Esophagus squamous epithelium (tissue), 4 donors: Measurements from ENCODE around the gene SLIT1.

Experiments
- POLR2A ChIP-seq, 4 donors: fragments of 450-650 bp; IDR thresholded peaks; one replicate each; pipeline ENCODE4 v1.6.1; 2017; ENCODE audit warnings: antibody characterized with exemption in 4 of 4, mild to moderate bottlenecking in 4 of 4, moderate library complexity in 3 of 4
- TF ChIP-seq, protein P1 (sequence below), 6 experiments: fragments of 450-650 bp in 4 of 6; fragments of 200-600 bp in 2 of 6; sonication (generic) in 2 of 6; IDR thresholded peaks; one replicate each; pipeline ENCODE4 v1.5.1; 2016 to 2019; ENCODE audit warnings: antibody characterized with exemption in 6 of 6, mild to moderate bottlenecking in 4 of 6, moderate library complexity in 4 of 6

GRCh38 chr10:97226398-97226797 lies 40.6 kb upstream of the SLIT1 start:
- TF ChIP-seq, protein P1, sequence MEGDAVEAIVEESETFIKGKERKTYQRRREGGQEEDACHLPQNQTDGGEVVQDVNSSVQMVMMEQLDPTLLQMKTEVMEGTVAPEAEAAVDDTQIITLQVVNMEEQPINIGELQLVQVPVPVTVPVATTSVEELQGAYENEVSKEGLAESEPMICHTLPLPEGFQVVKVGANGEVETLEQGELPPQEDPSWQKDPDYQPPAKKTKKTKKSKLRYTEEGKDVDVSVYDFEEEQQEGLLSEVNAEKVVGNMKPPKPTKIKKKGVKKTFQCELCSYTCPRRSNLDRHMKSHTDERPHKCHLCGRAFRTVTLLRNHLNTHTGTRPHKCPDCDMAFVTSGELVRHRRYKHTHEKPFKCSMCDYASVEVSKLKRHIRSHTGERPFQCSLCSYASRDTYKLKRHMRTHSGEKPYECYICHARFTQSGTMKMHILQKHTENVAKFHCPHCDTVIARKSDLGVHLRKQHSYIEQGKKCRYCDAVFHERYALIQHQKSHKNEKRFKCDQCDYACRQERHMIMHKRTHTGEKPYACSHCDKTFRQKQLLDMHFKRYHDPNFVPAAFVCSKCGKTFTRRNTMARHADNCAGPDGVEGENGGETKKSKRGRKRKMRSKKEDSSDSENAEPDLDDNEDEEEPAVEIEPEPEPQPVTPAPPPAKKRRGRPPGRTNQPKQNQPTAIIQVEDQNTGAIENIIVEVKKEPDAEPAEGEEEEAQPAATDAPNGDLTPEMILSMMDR (IDR thresholded peaks at IDR 0.05): no peak
- TF ChIP-seq POLR2A (IDR thresholded peaks at IDR 0.05): no peak
